ENCODE data around the gene HM13.

DNA sequence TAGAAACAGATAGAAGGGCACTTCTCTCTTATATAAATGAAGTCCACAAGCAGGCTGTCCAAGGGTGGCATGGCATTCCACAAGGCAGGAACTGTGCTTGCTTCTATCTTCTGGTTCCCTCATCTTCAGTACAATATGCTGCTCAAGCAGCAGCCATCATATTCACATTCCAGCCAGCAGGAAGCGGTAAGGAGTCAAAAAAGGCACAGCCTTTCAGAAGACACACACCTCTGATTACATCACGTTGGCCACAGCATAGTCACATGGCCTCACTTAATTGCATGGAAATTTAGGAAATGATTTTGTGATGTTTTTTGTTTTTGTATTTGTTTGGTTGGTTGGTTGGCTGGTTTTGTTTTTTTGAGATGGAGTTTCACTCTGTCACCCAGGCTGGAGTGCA is 20.1 kb upstream of the HM13 start:
- TF ChIP-seq, protein P1, sequence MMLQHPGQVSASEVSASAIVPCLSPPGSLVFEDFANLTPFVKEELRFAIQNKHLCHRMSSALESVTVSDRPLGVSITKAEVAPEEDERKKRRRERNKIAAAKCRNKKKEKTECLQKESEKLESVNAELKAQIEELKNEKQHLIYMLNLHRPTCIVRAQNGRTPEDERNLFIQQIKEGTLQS (CRISPR knock-in tag; conservative IDR thresholded peaks at IDR 0.05) = no peak
- TF ChIP-seq, protein P2, sequence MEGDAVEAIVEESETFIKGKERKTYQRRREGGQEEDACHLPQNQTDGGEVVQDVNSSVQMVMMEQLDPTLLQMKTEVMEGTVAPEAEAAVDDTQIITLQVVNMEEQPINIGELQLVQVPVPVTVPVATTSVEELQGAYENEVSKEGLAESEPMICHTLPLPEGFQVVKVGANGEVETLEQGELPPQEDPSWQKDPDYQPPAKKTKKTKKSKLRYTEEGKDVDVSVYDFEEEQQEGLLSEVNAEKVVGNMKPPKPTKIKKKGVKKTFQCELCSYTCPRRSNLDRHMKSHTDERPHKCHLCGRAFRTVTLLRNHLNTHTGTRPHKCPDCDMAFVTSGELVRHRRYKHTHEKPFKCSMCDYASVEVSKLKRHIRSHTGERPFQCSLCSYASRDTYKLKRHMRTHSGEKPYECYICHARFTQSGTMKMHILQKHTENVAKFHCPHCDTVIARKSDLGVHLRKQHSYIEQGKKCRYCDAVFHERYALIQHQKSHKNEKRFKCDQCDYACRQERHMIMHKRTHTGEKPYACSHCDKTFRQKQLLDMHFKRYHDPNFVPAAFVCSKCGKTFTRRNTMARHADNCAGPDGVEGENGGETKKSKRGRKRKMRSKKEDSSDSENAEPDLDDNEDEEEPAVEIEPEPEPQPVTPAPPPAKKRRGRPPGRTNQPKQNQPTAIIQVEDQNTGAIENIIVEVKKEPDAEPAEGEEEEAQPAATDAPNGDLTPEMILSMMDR (IDR thresholded peaks at IDR 0.05) = peak; percentile 30; the same call in 1 of the 2 replicates
- TF ChIP-seq ESRRA (CRISPR knock-in tag; IDR thresholded peaks at IDR 0.05; ENCODE audit: borderline replicate concordance) = no peak

Measured in WTC11 (cell line).